HG03045 (cell line): Measurements from ENCODE around the gene HOXD11.

ENCODE experiments used
- ATAC-seq: cut with Tn5 transposase; IDR thresholded peaks from one replicate; pipeline ENCODE4 v1.9.1; 2021; ENCODE audit warnings: mild to moderate bottlenecking, moderate library complexity; ENCODE audit not compliant: unreplicated experiment

Gene HOXD11

DNA sequence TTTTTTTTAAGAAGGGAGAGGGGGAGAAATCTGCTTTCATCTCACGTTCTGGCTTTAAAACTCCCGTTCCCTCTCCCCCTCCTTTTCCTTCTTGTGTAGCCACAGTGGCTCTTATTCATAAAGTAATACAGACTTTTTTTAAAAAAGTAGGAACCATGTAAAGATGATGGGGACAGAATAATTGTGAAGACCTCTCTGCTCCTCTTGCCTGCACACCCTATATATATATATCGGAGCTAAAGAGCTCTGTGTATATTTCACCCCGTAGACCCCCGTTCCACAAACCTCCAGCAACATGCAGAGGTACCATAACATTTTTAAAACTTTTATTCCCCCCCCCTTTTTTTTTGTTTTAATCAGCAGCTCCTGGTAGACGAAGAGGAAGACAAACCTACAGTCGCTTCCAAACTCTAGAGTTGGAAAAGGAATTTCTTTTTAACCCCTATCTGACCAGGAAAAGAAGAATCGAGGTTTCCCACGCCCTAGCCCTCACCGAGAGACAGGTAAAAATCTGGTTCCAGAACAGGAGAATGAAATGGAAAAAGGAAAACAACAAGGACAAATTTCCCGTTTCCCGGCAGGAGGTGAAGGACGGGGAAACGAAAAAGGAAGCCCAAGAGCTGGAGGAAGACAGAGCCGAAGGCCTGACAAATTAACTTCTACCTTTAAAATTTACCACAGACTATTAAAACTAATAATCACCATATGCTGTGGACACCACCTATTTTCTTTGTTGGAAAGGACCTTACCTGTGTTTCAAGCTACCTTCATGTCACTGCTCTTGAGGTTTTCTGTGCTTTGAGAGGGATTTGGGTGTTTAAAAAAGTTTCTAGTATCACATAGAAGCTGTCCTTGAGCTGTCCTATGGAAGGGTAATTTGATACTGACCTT lies 24.1 kb downstream of the HOXD11 start:
- no peak for ATAC-seq

DNA sequence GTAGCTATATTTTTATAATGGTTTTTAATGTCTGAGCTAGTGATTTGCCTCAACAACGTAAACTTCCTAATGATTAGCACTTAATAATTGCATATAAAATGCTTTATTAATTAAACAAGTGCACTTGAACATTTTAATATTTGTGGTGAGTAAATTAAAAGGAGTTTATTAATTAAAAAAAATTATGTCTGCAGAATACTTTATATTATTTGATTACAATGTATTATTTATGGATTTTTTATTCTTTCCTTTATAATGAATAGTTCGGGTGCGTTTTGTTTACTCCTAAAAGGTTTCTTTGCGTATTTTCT lies 24.7 kb downstream of the HOXD11 start:
- ATAC-seq = no peak

GRCh38 chr2:176132205-176133171 lies 25.4 kb downstream of the HOXD11 start:
- no peak for ATAC-seq

- no peak for ATAC-seq
Measured at GRCh38 chr2:176133389-176133788, 26.3 kb downstream of the HOXD11 start.

GRCh38 chr2:176134035-176134434 lies 27.0 kb downstream of the HOXD11 start:
- no peak for ATAC-seq

GRCh38 chr2:176135035-176135440 lies 28.0 kb downstream of the HOXD11 start:
- ATAC-seq = no peak

- no peak for ATAC-seq
Measured at GRCh38 chr2:176136374-176137251, 29.5 kb downstream of the HOXD11 start.

GRCh38 chr2:176137252-176137580 lies 30.1 kb downstream of the HOXD11 start:
- no peak for ATAC-seq

GRCh38 chr2:176137906-176138305 lies 30.8 kb downstream of the HOXD11 start:
- no peak for ATAC-seq

DNA sequence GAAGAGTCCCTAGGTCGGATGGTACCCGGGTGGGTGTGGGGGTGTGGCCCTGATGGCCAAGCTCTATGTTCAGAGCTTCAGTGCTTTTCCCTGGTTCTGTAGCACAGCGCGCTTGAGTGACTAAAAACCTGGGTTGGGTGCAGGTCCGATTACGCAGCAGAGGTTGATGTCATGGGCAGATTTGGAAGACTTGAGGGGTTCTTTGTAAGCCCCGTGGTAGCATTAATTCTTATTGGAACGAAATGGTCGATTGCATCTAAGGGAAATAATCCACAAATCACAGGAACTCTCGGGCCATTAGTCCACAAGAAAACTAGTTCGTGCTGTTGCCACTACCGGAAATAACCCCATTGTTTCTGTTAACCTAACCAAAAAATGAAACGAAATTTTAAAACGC lies 31.4 kb downstream of the HOXD11 start:
- no peak for ATAC-seq

GRCh38 chr2:176138923-176139660 lies 32.0 kb downstream of the HOXD11 start:
- no peak for ATAC-seq

DNA sequence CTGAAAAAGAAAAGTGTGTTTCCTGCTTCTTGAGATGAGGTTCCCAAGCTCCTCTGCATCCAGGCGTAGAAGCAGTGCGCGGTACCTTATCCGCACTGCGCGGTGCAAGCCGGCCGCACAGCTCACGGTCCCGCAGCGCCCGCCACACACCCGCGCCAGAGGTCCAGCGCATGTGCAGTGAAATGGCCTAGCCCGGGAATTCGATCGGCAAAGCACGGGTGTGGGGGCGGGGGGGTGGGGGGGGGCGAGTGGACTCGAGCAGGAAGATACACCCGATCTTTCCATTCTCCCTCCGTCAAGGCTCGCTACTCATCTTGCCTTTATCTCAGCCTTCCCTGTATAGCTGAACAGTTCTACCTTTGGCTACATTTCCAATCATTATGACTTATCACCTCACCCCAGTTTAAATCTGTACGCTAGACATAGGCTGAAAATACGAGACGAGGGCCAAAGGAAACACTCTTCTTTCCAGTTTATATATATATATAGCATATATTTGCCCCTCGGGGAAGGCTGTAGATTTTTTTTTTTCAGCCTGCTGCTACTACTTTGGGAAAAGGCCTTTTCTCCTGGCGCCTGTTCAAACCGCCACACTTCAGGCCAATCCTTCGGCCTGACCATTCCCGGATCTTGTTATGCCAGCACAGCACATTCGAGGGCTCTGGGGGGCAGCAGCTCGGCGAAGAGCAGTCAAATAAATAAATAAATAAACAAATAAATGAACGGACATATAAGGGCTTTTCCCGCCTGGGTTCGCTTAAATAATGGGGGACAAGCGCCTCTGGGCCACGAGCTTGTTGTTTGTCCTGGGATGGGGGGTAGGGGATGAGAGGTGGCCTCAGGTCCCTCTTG lies 32.8 kb downstream of the HOXD11 start:
- ATAC-seq = no peak

DNA sequence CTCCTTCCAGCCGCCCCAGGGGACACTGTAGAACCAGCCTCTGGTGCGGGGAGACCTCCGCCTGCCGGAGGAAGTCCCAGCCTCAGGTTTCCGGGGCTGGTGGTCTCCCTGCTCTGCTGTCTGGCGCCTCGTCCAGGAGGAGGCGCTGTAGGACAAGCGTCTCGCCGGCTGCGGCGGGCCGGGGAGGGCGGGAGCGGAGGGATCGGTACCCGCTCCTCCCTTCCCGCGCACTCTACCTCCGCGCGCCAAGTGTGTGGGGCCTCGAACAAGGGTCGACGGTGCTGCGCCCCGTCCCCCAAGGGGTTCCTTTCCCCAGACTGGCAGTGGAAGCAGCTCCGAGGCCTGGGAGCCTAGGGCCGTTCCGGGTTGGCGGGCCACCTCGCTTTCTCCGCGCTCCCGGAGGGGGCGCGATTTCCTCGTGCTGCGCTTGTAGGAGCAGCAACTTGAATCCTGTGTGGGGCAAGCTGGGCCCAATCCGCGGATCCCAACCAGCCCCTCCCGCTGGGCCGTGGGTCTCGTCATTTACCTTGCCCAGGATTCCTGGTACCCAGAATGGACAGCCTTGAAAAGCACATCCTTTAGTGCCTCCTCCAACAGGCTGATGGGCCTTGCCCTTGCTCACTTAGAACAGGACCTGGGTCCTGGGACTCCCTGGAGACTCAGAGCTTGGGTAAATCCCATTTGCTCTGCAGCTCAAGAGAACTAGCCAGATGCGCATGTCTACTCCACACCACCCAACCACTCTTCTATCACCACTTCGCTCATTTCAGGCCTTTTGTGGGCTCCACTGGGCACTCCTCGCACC lies 33.6 kb downstream of the HOXD11 start:
- ATAC-seq = peak; percentile 86

DNA sequence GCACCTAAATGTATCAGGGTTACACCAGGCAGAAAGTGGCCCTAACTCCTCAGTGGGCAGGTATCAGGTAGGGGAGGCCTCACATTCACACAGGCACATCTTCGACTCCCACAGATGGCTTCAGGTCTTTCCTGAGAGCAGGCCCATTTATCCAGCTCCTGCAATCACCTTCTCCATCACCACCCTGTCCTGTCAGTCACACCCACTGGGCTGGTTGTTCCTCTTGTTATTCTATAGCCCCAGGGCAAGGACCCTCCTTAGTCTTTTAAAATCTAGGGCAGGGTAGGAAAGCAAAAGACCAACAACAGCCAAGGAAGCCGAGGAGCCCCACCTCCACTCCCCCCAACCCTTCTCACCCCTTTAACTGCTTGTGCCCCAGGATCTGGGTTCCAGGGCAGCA lies 35.2 kb downstream of the HOXD11 start:
- no peak for ATAC-seq

- no peak for ATAC-seq
Measured at GRCh38 chr2:176145085-176145969, 38.2 kb downstream of the HOXD11 start.

GRCh38 chr2:176146101-176146500 lies 39.0 kb downstream of the HOXD11 start:
- ATAC-seq = no peak

DNA sequence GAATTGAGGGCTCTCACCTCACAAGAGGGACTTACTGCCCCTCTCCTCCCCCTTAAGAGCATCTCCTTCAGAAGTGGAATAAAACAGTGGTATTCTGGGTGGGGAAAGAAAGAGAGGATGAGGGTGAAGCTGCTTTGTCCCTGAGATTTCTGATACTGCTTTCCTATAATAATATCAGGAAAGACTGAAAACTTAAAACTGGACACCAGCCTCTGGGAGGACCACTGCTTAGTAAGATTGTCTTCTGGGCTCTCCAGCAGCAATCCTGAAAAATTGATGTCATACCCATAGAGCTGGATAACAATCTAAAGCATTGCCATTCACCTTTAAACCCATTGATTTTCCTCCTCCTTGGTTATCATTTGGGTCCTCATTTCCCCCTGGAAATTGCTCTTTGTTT lies 39.6 kb downstream of the HOXD11 start:
- no peak for ATAC-seq
